ENCODE data around the gene BCL2L2.
"Not testable (repeated sequence)": the region's sequence is repeated elsewhere in the genome, so short reads cannot be mapped to it uniquely, and the experiment has no call there.

BCL2L2 gene

GRCh38 chr14:23306412-23307145 lies at the start of gene BCL2L2:
BCL2L2 (plus strand) TSS chr14:23306833; CDS start chr14:23307768, 935 bp downstream.
- DNase-seq, result no peak

GRCh38 chr14:23258256-23258655 lies 48.4 kb upstream of the BCL2L2 start:
- no peak for DNase-seq

GRCh38 chr14:23259426-23259825 lies 47.2 kb upstream of the BCL2L2 start:
- DNase-seq, result no peak

- not testable (repeated sequence) for DNase-seq
Measured at GRCh38 chr14:23260849-23261248, 45.8 kb upstream of the BCL2L2 start.

- no peak for DNase-seq
Measured at GRCh38 chr14:23269193-23269592, 37.4 kb upstream of the BCL2L2 start.

- no peak for DNase-seq
Measured at GRCh38 chr14:23275412-23275811, 31.2 kb upstream of the BCL2L2 start.

GRCh38 chr14:23277189-23277588 lies 29.4 kb upstream of the BCL2L2 start:
- no peak for DNase-seq

- DNase-seq, result not testable (repeated sequence)
Measured at GRCh38 chr14:23277928-23278327, 28.7 kb upstream of the BCL2L2 start.

- no peak for DNase-seq
Measured at GRCh38 chr14:23281247-23281646, 25.4 kb upstream of the BCL2L2 start.

GRCh38 chr14:23284654-23285529 lies 21.7 kb upstream of the BCL2L2 start:
- no peak for DNase-seq

- DNase-seq, result no peak
Measured at GRCh38 chr14:23285530-23286019, 21.1 kb upstream of the BCL2L2 start.

GRCh38 chr14:23286020-23286901 lies 20.4 kb upstream of the BCL2L2 start, which contains the start of gene HOMEZ:
HOMEZ (minus strand) TSS chr14:23286132; CDS start chr14:23285952, 180 bp downstream.
- peak; percentile 77 for DNase-seq

GRCh38 chr14:23286902-23287479 lies 19.6 kb upstream of the BCL2L2 start:
- no peak for DNase-seq

GRCh38 chr14:23294734-23295561 lies 11.7 kb upstream of the BCL2L2 start:
- no peak for DNase-seq

GRCh38 chr14:23296012-23296777 lies 10.4 kb upstream of the BCL2L2 start:
- DNase-seq, result no peak

GRCh38 chr14:23297096-23297495 lies 9.5 kb upstream of the BCL2L2 start:
- no peak for DNase-seq

- no peak for DNase-seq
Measured at GRCh38 chr14:23297611-23298277, 8.9 kb upstream of the BCL2L2 start.

- no peak for DNase-seq
Measured at GRCh38 chr14:23299211-23299957, 7.2 kb upstream of the BCL2L2 start.
